ENCODE measurements around the gene ORM1. TPM values are rescaled to one million over a fixed set of nuclear protein-coding genes. Genes with fewer than 3 reads are reported as not detected.

Gene ORM1
- total RNA-seq, 1 experiment from 2014 or later, result not detected

GRCh38 chr9:114313186-114313585, 9.7 kb upstream of the ORM1 start:
- no peaks in the 10 kb centered on the region for H3K36me3 ChIP-seq (ENCODE audit: low read depth)
- no peak overlapping the region for H3K4me3 ChIP-seq
- H3K27me3 ChIP-seq (ENCODE audit: insufficient read depth, low read depth), result 0 out of 2 replicates have a peak, but pooled peaks cover 4% of the 10 kb centered on the region
- intact Hi-C loops (cut with micrococcal nuclease; ENCODE audit: unreplicated experiment), result no loop called here
- H3K27ac ChIP-seq, result no peak overlapping the region
- H3K79me2 ChIP-seq (ENCODE audit: low read depth), result no peaks in the 10 kb centered on the region
- BruUV-seq (replicated peaks), result no TSS peak
- H3K4me2 ChIP-seq, result no peak overlapping the region
- ChIA-PET POLR2A (ENCODE audit: unreplicated experiment) (no interaction called here), CTCF (no interaction called here)
- TF ChIP-seq EZH2 (IDR thresholded peaks at IDR 0.05; ENCODE audit: low read depth) (no peak), CTCF (conservative IDR thresholded peaks at IDR 0.05) (no peak)
- no peak overlapping the region for H2AFZ ChIP-seq
- no peaks in the 10 kb centered on the region for H3K9me2 ChIP-seq (ENCODE audit: insufficient read depth)
- H3F3A ChIP-seq (ENCODE audit: insufficient read depth, low read depth), result no peaks in the 10 kb centered on the region
- peaks cover 5% of the 10 kb centered on the region; the same call in 1 of the 2 replicates for H3K4me1 ChIP-seq (replicated peaks; ENCODE audit: insufficient read depth)
- no peak for DNase-seq
- H4K20me1 ChIP-seq (ENCODE audit: insufficient read depth), result no peaks in the 10 kb centered on the region
- no peaks in the 10 kb centered on the region for H3K9me3 ChIP-seq (ENCODE audit: insufficient read depth, low read depth)

- H3K36me3 ChIP-seq (ENCODE audit: low read depth), result no peaks in the 10 kb centered on the region
- H2AFZ ChIP-seq, result no peak overlapping the region
- no peak overlapping the region for H3K4me2 ChIP-seq
- no peak overlapping the region for H3K4me3 ChIP-seq
- peaks cover 6% of the 10 kb centered on the region; the same call in 1 of the 2 replicates for H3K4me1 ChIP-seq (replicated peaks; ENCODE audit: insufficient read depth)
- no peaks in the 10 kb centered on the region for H3K9me3 ChIP-seq (ENCODE audit: insufficient read depth, low read depth)
- no peaks in the 10 kb centered on the region for H3K79me2 ChIP-seq (ENCODE audit: low read depth)
- H3F3A ChIP-seq (ENCODE audit: insufficient read depth, low read depth), result no peaks in the 10 kb centered on the region
- intact Hi-C loops (cut with micrococcal nuclease; ENCODE audit: unreplicated experiment), result no loop called here
- H3K27ac ChIP-seq, result no peak overlapping the region
- POLR2A ChIA-PET (ENCODE audit: unreplicated experiment), result no interaction called here
- BruUV-seq (replicated peaks), result no TSS peak
- TF ChIP-seq EZH2 (IDR thresholded peaks at IDR 0.05; ENCODE audit: low read depth) (no peak), CTCF (conservative IDR thresholded peaks at IDR 0.05) (no peak)
- H4K20me1 ChIP-seq (ENCODE audit: insufficient read depth), result no peaks in the 10 kb centered on the region
- no peaks in the 10 kb centered on the region for H3K27me3 ChIP-seq (ENCODE audit: insufficient read depth, low read depth)
- H3K9me2 ChIP-seq (ENCODE audit: insufficient read depth), result no peaks in the 10 kb centered on the region
- no peak for DNase-seq
- CTCF ChIA-PET, result no interaction called here
Observed at GRCh38 chr9:114314256-114314867, 8.5 kb upstream of the ORM1 start.

- no peak overlapping the region for H3K4me2 ChIP-seq
- H3K27ac ChIP-seq, result no peak overlapping the region
- no peak overlapping the region for H2AFZ ChIP-seq
- no TSS peak for BruUV-seq (replicated peaks)
- CTCF ChIA-PET, result no interaction called here
- H3K9me2 ChIP-seq (ENCODE audit: insufficient read depth), result no peaks in the 10 kb centered on the region
- intact Hi-C loops (cut with micrococcal nuclease; ENCODE audit: unreplicated experiment), result no loop called here
- POLR2A ChIA-PET (ENCODE audit: unreplicated experiment), result no interaction called here
- H3K36me3 ChIP-seq (ENCODE audit: low read depth), result no peaks in the 10 kb centered on the region
- H4K20me1 ChIP-seq (ENCODE audit: insufficient read depth), result no peaks in the 10 kb centered on the region
- DNase-seq, result no peak
- H3K79me2 ChIP-seq (ENCODE audit: low read depth), result no peaks in the 10 kb centered on the region
- H3K4me1 ChIP-seq (replicated peaks; ENCODE audit: insufficient read depth), result peaks cover 6% of the 10 kb centered on the region; the same call in 1 of the 2 replicates
- H3K27me3 ChIP-seq (ENCODE audit: insufficient read depth, low read depth), result no peaks in the 10 kb centered on the region
- H3K4me3 ChIP-seq, result no peak overlapping the region
- no peaks in the 10 kb centered on the region for H3F3A ChIP-seq (ENCODE audit: insufficient read depth, low read depth)
- no peaks in the 10 kb centered on the region for H3K9me3 ChIP-seq (ENCODE audit: insufficient read depth, low read depth)
- TF ChIP-seq CTCF (conservative IDR thresholded peaks at IDR 0.05), result no peak
- no peak for TF ChIP-seq EZH2 (IDR thresholded peaks at IDR 0.05; ENCODE audit: low read depth)
Observed at GRCh38 chr9:114314881-114315722, 7.8 kb upstream of the ORM1 start.

Measured in PC-9 (cell line).